ENCODE measurements around the gene TES.
"Not testable (repeated sequence)": the region's sequence is repeated elsewhere in the genome, so short reads cannot be mapped to it uniquely, and the experiment has no call there.

TES gene

DNA sequence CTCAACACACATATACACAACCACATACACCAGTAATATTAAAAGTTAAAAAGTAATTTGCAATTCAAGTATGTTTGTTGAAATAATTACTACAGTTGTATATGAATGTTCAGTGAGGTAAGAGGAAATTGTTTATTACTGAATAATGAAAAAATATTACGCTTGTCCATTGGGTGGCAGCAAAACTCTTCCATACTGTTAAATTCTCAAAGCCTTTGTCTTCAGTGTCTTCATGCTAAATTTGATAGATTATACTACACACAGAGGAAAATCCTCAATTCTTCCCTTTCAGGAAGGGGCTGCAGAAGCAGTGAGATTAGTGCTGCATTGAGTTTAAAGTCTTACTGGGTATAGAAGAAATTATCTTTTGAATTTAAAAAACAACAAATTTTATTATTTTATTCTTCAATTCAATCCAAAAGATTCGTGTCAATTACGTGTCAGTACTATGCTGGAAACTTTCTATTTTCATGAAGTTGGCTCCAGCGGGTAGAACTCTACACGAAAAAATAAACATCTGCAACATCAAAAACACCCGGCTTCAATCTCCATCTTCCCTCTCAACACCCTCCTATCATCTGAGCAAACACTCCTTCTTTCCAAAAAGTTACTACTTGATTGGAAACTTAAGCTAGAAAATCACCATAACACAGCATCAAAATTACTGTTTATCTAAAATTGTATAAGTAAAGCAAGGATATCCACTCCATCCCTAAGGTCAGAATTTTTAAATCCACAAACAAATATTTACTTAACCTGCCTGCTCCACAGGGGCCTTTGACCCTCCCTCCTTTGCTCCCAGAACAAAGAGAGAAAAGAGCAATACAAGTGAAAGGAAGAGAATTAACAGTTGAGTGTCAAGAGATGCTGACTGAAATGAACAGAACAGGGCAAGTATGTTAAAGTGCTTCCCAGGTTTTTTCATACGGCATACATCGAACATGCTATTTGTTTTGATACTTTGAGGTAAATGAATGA is 37.0 kb upstream of the TES start:
- no peak overlapping the region for H3K4me3 ChIP-seq (ENCODE audit: low read depth in 1 of 2, low read length in 2 of 2)
- no peak overlapping the region for H3K9ac ChIP-seq (ENCODE audit: low read length)
- peaks cover 11% of the 10 kb centered on the region for H3K4me1 ChIP-seq (ENCODE audit: insufficient read depth, low read length)
- H3K27ac ChIP-seq (ENCODE audit: low read depth, low read length) = no peak overlapping the region
- no peaks in the 10 kb centered on the region for H3K27me3 ChIP-seq (ENCODE audit: control insufficient read depth in 1 of 2, insufficient read depth in 2 of 2, low read length in 2 of 2)
- H3K9me3 ChIP-seq (ENCODE audit: low read length) = no peaks in the 10 kb centered on the region
- H3K36me3 ChIP-seq (ENCODE audit: insufficient read depth, low read length) = no peaks in the 10 kb centered on the region

DNA sequence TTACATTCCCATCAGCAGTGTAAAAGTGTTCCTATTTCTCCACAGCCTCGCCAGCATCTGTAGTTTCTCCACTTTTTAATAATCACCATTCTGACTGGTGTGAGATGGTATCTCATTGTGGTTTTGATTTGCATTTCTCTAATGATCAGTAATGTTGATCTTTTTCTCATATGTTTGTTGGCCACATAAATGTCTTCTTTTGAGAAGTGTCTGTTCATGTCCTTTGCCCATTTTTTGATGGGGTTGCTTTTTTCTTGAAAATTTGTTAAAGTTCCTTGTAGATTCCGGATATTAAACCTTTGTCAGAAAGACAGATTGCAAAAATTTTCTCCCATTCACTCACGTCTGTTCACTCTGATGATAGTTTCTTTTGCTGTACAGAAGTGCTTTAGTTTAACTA is 35.2 kb upstream of the TES start:
- H3K4me1 ChIP-seq (ENCODE audit: insufficient read depth, low read length) = peaks cover 11% of the 10 kb centered on the region
- H3K27ac ChIP-seq (ENCODE audit: low read depth, low read length); H3K9me3 ChIP-seq (ENCODE audit: low read length); H3K4me3 ChIP-seq (ENCODE audit: low read depth in 1 of 2, low read length in 2 of 2); H3K36me3 ChIP-seq (ENCODE audit: insufficient read depth, low read length); H3K27me3 ChIP-seq (ENCODE audit: control insufficient read depth in 1 of 2, insufficient read depth in 2 of 2, low read length in 2 of 2); H3K9ac ChIP-seq (ENCODE audit: low read length): not testable (repeated sequence)

DNA sequence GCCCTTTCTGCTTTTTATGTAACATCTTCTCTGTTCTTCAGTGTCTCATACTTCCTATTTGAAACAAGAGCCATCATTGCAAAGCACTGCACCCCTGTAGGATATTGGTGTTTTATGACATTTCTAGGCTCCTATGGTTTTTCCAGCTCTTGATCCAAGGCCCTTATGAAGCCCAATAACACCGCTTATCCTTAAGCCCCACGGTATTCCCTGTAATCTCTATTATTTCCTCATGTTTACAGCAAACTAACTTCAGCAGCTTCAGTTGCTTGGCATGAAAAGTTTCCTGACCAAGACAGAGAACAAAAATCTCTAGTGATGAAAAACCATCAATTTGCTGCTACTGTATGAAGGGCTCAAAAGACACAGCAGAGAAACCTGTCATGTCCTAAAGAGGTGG is 34.1 kb upstream of the TES start:
- Histone ChIP-seq H3K27ac (ENCODE audit: low read depth, low read length) (no peak overlapping the region), H3K4me1 (ENCODE audit: insufficient read depth, low read length) (peaks cover 11% of the 10 kb centered on the region), H3K36me3 (ENCODE audit: insufficient read depth, low read length) (no peaks in the 10 kb centered on the region), H3K27me3 (ENCODE audit: control insufficient read depth in 1 of 2, insufficient read depth in 2 of 2, low read length in 2 of 2) (no peaks in the 10 kb centered on the region), H3K9ac (ENCODE audit: low read length) (no peak overlapping the region), H3K9me3 (ENCODE audit: low read length) (no peaks in the 10 kb centered on the region), H3K4me3 (ENCODE audit: low read depth in 1 of 2, low read length in 2 of 2) (no peak overlapping the region)

DNA sequence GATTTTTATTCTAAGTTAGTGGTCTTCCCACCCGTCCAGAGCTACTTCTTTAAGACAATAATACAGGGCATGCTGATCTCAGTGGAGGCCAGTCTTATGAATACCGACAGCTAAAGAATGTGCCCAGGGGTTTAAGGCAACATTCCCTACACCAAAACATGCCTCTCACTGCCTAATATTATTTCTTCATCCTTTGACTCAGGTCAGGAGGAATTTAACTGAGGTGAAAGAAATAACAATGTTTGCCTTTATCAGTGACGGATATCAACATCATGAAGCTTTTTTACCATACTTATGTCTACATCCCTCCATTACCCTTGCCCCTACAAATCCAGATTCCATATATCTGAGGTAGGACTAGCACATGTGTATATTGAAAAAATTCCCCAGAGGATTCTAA is 33.3 kb upstream of the TES start:
- Histone ChIP-seq H3K9me3 (ENCODE audit: low read length) (no peaks in the 10 kb centered on the region), H3K36me3 (ENCODE audit: insufficient read depth, low read length) (no peaks in the 10 kb centered on the region), H3K4me1 (ENCODE audit: insufficient read depth, low read length) (peaks cover 11% of the 10 kb centered on the region), H3K9ac (ENCODE audit: low read length) (no peak overlapping the region), H3K4me3 (ENCODE audit: low read depth in 1 of 2, low read length in 2 of 2) (no peak overlapping the region), H3K27me3 (ENCODE audit: control insufficient read depth in 1 of 2, insufficient read depth in 2 of 2, low read length in 2 of 2) (no peaks in the 10 kb centered on the region), H3K27ac (ENCODE audit: low read depth, low read length) (no peak overlapping the region)

DNA sequence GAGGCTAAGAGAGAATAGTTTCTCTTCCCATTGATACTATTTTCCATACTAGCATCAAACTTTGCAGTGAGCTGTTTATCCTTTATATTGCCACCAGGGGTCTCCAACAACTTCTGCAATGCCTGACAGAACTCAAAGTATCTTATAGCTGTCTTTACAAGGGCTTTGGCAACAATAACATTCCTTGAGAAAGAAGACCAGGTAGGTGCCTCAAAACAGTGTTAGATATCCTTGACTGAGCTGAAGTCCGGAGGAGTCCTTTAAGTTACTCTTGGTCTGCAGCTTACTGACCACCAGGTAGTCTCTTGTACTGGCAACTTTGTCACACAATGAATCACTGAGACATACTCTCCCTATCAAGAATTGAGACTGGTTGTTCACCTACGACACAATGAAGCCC is 30.0 kb upstream of the TES start:
- H3K36me3 ChIP-seq (ENCODE audit: insufficient read depth, low read length) = no peaks in the 10 kb centered on the region
- H3K9me3 ChIP-seq (ENCODE audit: low read length) = no peaks in the 10 kb centered on the region
- no peak overlapping the region for H3K4me3 ChIP-seq (ENCODE audit: low read depth in 1 of 2, low read length in 2 of 2)

DNA sequence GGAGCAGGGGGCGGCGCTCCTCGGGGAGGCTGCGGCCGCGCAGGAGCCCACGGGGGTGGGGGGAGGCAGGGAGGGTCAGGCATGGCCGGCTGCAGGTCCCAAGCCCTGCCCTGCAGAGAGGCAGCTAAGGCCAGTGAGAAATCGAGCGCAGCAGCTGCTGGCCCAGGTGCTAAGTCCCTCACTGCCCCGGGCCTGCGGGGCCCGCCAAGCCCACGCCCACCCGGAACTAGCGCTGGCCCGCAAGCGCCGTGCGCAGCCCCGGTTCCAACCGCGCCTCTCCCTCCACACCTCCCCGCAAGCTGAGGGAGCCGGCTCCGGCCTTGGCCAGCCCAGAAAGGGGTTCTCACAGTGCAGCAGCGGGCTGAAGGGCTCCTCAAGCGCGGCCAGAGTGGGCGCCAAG is 28.3 kb upstream of the TES start:
- Histone ChIP-seq H3K36me3 (ENCODE audit: insufficient read depth, low read length) (no peaks in the 10 kb centered on the region), H3K9ac (ENCODE audit: low read length) (no peak overlapping the region), H3K4me1 (ENCODE audit: insufficient read depth, low read length) (peaks cover 1% of the 10 kb centered on the region), H3K27ac (ENCODE audit: low read depth, low read length) (no peak overlapping the region), H3K27me3 (ENCODE audit: control insufficient read depth in 1 of 2, insufficient read depth in 2 of 2, low read length in 2 of 2) (no peaks in the 10 kb centered on the region), H3K9me3 (ENCODE audit: low read length) (no peaks in the 10 kb centered on the region), H3K4me3 (ENCODE audit: low read depth in 1 of 2, low read length in 2 of 2) (no peak overlapping the region)

More for the DNA sequence above, 30.0 kb upstream of the TES start:
- Histone ChIP-seq H3K27ac (ENCODE audit: low read depth, low read length) (no peak overlapping the region), H3K27me3 (ENCODE audit: control insufficient read depth in 1 of 2, insufficient read depth in 2 of 2, low read length in 2 of 2) (no peaks in the 10 kb centered on the region), H3K4me1 (ENCODE audit: insufficient read depth, low read length) (peaks cover 11% of the 10 kb centered on the region), H3K9ac (ENCODE audit: low read length) (no peak overlapping the region)

DNA sequence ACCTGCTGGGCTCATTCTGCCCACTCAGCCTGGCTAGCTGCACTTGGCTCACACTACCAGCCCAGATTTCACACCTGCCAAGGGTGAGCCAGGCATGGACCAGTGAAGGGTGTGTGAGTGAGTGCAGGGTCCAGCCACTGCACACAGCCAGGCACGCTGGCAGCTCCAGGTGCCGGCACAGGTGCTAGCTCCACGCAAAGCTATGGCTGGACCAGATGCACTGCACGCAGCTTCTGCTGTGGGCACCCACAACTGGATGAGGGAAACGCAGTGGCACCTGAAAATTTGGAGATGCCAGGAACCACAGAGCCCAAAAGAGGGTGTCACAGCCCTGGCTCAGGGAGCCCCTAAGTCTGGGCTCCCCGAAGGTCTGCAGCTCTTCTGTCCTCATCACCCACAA is 24.9 kb upstream of the TES start:
- H3K27ac ChIP-seq (ENCODE audit: low read depth, low read length) = no peak overlapping the region
- H3K27me3 ChIP-seq (ENCODE audit: control insufficient read depth in 1 of 2, insufficient read depth in 2 of 2, low read length in 2 of 2) = no peaks in the 10 kb centered on the region
- no peaks in the 10 kb centered on the region for H3K4me1 ChIP-seq (ENCODE audit: insufficient read depth, low read length)
- H3K4me3 ChIP-seq (ENCODE audit: low read depth in 1 of 2, low read length in 2 of 2) = no peak overlapping the region
- no peaks in the 10 kb centered on the region for H3K9me3 ChIP-seq (ENCODE audit: low read length)
- H3K36me3 ChIP-seq (ENCODE audit: insufficient read depth, low read length) = no peaks in the 10 kb centered on the region
- H3K9ac ChIP-seq (ENCODE audit: low read length) = no peak overlapping the region

DNA sequence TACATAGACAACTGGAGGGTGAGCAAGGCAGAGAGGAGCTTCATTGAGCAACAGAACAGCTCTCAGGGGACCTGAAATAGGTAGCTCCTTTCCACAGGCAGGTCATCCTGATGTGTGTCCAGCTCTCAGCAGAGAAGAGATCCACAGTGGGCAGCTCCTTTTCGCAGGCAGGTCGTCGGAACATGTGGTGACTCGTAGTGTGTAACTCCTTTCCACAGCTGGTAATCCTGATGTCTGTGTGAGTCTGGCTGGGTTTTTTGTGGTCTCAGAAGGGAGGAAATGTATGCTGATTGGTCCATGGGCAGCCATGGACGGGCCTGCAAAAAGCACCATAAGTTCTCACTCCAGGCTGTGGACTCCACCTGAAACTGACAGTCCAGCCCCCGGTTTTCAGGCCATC is 24.4 kb upstream of the TES start:
- Histone ChIP-seq H3K9me3 (ENCODE audit: low read length) (no peaks in the 10 kb centered on the region), H3K27ac (ENCODE audit: low read depth, low read length) (no peak overlapping the region), H3K9ac (ENCODE audit: low read length) (no peak overlapping the region), H3K4me3 (ENCODE audit: low read depth in 1 of 2, low read length in 2 of 2) (no peak overlapping the region), H3K36me3 (ENCODE audit: insufficient read depth, low read length) (no peaks in the 10 kb centered on the region), H3K27me3 (ENCODE audit: control insufficient read depth in 1 of 2, insufficient read depth in 2 of 2, low read length in 2 of 2) (no peaks in the 10 kb centered on the region), H3K4me1 (ENCODE audit: insufficient read depth, low read length) (no peaks in the 10 kb centered on the region)

DNA sequence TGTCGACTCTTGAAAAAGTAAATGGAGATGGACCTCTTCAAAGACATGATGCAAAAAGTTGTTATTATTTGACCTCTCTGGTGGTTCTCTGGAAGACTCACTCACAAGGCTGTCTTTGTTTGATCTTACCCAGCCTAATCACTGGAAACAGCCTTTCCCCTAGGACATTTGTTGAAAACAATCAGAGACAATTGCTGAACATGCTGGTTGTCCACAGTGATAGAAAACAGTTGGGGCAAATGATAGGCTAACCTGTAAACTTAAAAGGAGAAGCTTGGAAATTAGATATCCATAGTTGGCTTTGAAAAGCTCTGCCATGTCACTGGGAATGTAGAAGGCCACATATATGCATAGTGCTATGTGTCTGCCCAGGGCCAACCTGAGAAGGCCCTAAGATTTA is 22.9 kb upstream of the TES start:
- H3K4me1 ChIP-seq (ENCODE audit: insufficient read depth, low read length) = no peaks in the 10 kb centered on the region
- H3K36me3 ChIP-seq (ENCODE audit: insufficient read depth, low read length) = no peaks in the 10 kb centered on the region
- no peaks in the 10 kb centered on the region for H3K27me3 ChIP-seq (ENCODE audit: control insufficient read depth in 1 of 2, insufficient read depth in 2 of 2, low read length in 2 of 2)
- no peak overlapping the region for H3K27ac ChIP-seq (ENCODE audit: low read depth, low read length)
- H3K9ac ChIP-seq (ENCODE audit: low read length) = no peak overlapping the region
- no peaks in the 10 kb centered on the region for H3K9me3 ChIP-seq (ENCODE audit: low read length)
- no peak overlapping the region for H3K4me3 ChIP-seq (ENCODE audit: low read depth in 1 of 2, low read length in 2 of 2)

DNA sequence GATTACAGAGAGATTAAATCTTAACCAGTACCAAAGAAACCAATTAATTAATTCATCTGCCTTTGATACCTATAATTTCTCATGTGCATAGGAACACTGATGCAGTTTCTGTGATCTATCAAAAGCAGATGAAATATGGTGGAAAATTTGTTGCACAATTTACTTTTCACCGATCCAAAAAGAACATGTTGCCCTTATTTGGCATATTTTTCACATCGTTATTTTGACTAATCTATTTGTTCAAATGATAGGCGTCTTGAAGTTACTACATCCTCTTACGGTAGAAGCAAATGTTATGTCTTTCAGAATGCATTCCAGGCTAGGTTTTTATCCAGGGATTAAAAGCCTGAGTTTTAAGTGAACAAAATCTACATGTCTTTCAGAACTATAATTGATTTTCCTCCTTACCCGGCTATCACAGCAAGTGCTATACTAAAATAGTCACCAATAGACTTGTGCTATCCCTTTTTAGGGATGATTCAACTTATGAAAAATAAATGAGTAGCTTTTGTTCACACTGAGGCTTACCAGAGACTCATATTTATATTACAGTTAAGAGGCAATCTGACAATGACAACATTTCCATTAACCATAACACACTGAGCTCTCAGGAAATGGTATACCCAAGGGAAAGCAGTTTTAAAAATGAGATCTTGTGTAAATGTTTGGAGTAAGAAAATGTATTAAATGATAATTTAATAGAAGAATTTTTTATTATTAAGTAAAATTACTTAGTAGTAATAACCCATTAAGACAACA is 16.8 kb upstream of the TES start:
- H3K4me1 ChIP-seq (ENCODE audit: insufficient read depth, low read length) = peaks cover 5% of the 10 kb centered on the region
- H3K27ac ChIP-seq (ENCODE audit: low read depth, low read length) = no peak overlapping the region
- no peak overlapping the region for H3K9ac ChIP-seq (ENCODE audit: low read length)
- no peaks in the 10 kb centered on the region for H3K27me3 ChIP-seq (ENCODE audit: control insufficient read depth in 1 of 2, insufficient read depth in 2 of 2, low read length in 2 of 2)
- no peaks in the 10 kb centered on the region for H3K36me3 ChIP-seq (ENCODE audit: insufficient read depth, low read length)
- H3K4me3 ChIP-seq (ENCODE audit: low read depth in 1 of 2, low read length in 2 of 2) = peak overlapping the region in 1 of 2 donors; percentile 29
- H3K9me3 ChIP-seq (ENCODE audit: low read length) = no peaks in the 10 kb centered on the region

DNA sequence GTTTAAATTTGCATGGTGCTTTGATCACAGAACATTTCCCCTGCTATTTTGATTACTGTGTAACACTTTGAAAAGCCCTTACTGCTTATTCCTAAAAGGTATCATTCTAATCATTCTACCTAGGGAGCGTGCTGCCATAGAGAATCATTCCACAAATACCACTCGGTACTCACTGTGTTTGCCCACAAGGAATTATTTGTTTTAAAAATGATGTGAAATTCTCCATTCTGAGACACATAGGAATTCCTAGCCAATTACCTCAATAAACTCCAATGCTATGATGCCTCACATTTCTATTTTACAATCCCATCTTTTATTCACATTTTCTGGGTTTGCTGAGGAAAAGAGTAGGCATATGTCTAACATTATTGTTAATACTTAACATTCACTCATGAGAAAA is 16.2 kb upstream of the TES start:
- no peaks in the 10 kb centered on the region for H3K9me3 ChIP-seq (ENCODE audit: low read length)
- peaks cover 5% of the 10 kb centered on the region for H3K4me1 ChIP-seq (ENCODE audit: insufficient read depth, low read length)
- H3K4me3 ChIP-seq (ENCODE audit: low read depth in 1 of 2, low read length in 2 of 2) = no peak overlapping the region
- H3K27ac ChIP-seq (ENCODE audit: low read depth, low read length) = no peak overlapping the region
- H3K36me3 ChIP-seq (ENCODE audit: insufficient read depth, low read length) = no peaks in the 10 kb centered on the region
- H3K9ac ChIP-seq (ENCODE audit: low read length) = no peak overlapping the region
- no peaks in the 10 kb centered on the region for H3K27me3 ChIP-seq (ENCODE audit: control insufficient read depth in 1 of 2, insufficient read depth in 2 of 2, low read length in 2 of 2)

All from muscle layer of colon (tissue), 2 donors.